ENCODE data around the gene TSR2.

- TF ChIP-seq CTCF (IDR thresholded peaks at IDR 0.05) (no peak), POLR2A (IDR thresholded peaks at IDR 0.05) (no peak)
Measured at GRCh38 chrX:54446084-54446483, 5.9 kb downstream of the TSR2 start.
